GM21515 (cell line): Measurements from ENCODE around the gene AEBP2.
"Not testable (repeated sequence)": the region's sequence is repeated elsewhere in the genome, so short reads cannot be mapped to it uniquely, and the experiment has no call there.

Experiments used
- ATAC-seq: cut with Tn5 transposase; IDR thresholded peaks from one replicate; pipeline ENCODE4 v1.9.1; 2021; ENCODE audit not compliant: unreplicated experiment

AEBP2 gene

GRCh38 chr12:19419086-19419485, 20.2 kb upstream of the AEBP2 start:
- no peak for ATAC-seq

- ATAC-seq, result no peak
Measured at GRCh38 chr12:19421503-19422282, 17.6 kb upstream of the AEBP2 start.

GRCh38 chr12:19423166-19423930, 15.9 kb upstream of the AEBP2 start:
- ATAC-seq, result no peak

GRCh38 chr12:19428246-19428645, 11.0 kb upstream of the AEBP2 start:
- ATAC-seq, result no peak

DNA sequence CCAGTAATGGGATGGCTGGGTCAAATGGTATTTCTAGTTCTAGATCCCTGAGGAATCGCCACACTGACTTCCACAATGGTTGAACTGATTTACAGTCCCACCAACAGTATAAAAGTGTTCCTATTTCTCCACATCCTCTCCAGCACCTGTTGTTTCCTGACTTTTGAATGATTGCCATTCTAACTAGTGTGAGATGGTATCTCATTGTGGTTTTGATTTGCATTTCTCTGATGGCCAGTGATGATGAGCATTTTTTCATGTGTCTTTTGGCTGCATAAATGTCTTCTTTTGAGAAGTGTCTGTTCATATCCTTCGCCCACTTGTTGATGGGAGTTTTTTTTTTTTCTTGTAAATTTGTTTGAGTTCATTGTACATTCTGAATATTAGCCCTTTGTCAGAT, 9.8 kb upstream of the AEBP2 start:
- ATAC-seq, result not testable (repeated sequence)

- ATAC-seq, result no peak
Measured at GRCh38 chr12:19430988-19431387, 8.3 kb upstream of the AEBP2 start.

DNA sequence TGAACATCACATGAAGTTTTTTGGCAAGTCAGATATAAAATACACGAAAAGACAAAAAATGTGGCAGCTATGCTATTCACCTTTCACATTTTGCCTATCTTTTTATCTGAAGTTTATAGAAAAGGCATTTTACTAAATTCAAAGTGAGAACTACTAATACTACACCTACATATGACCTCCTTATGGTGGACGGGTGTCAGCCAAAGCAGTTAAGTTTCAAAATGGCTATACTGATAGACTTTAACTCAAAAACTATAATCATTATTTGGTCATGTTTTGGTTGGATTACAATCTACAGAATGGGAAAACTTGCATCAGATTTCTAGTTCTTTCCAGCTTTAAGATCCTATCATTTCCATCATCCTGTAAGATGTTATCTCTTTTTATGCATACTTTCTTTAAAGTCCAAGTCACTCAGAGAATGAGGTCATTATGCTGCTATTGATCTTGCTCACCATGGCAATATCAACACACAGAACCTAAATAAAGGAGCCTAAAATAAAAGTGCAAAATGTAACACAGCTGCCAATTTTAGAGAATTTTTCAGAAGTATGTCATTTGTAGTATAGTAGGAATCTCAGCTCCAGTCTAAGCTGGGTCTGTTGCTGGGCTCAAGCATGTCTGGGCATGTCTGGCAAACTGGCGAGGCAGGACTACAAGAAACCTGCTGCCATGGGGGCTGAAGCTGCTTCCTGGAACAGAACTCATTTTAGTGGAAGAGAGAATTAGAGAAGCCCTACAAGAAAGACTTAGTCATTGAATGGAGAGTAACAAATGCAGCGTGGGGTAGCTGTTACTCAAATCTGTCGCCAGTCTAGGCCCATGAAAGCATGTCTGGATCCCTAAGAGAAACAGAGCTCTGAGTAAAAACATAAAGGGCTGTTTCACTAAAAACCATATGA, 7.6 kb upstream of the AEBP2 start:
- ATAC-seq, result peak; percentile 43

- ATAC-seq, result no peak
Measured at GRCh38 chr12:19432309-19433170, 6.8 kb upstream of the AEBP2 start.

GRCh38 chr12:19434538-19434937, 4.8 kb upstream of the AEBP2 start:
- peak; percentile 31 for ATAC-seq

- ATAC-seq, result no peak
Measured at GRCh38 chr12:19435831-19436497, 3.3 kb upstream of the AEBP2 start.

DNA sequence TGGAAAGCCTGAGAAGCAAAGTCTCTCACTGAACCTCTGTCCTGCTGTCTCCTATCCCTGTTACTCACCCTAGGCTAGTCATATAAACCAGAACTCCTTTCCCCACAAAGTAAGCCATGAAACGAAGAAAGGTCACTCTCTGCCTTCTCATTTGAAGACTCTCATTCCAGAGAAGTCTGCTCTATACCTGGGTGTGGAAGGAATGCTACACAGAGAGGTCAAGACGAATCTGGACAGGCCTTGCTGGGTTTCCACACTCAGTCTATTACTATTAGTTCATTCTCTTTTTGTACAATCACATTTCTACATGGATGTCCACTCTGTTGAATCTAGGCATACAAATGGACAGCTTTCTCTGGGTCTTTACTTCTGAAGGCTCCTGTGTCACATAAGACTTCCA, 2.4 kb upstream of the AEBP2 start:
- no peak for ATAC-seq

GRCh38 chr12:19437996-19438395, 1.3 kb upstream of the AEBP2 start:
- ATAC-seq, result no peak

DNA sequence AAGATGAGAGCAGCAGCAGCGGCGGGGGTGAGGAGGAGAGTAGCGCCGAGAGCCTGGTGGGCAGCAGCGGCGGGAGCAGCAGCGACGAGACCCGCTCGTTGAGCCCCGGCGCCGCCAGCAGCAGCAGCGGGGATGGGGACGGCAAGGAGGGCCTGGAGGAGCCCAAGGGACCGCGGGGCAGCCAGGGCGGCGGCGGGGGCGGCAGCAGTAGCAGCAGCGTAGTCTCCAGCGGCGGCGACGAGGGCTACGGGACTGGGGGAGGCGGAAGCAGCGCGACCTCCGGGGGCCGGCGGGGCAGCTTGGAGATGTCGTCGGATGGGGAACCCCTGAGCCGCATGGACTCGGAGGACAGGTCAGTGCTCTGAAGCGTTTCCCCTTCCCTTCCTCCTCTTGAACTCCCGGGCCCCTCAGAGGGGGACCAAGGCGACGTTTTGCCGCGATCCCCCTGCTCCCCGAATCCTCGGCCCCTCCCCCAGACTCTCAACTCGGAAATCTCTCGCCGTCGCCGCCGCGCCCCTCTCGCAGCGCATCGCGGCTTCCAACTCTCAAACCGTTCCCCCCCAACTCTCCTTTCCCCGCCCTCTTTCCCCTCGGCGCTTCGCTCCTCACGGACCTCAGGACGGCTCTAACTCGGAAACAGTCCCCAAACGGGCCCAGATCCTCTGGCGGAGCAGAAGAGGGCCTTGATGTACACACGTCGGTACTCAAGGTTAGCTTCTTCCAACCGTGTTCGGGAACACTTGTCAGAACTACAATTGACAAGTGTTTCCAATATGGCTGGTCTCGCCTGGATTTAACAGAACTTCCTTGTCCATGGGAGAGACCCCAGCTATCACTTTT, 947 bp downstream of the AEBP2 start:
- ATAC-seq, result peak; percentile 35

GRCh38 chr12:19440916-19441315, 1.6 kb downstream of the AEBP2 start:
- ATAC-seq, result no peak

DNA sequence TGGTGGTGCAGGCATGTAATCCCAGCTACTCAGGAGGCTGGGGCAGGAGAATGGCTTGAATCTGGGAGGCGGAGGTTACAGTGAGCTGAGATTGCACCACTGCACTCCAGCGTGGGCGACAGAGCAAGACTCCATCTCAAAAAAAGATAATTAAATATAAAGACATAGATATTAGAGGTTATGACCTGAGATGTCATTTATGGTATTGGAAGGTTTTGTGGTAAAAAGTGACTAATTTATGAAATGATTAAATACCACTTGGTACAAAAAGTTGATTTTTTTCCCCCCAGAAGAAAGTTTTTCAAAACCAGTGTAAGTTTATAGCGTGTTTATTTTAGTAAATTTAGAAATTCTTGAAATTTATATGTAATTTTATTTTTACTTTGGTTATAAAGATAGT, 4.3 kb downstream of the AEBP2 start:
- no peak for ATAC-seq

GRCh38 chr12:19444097-19444496, 4.8 kb downstream of the AEBP2 start:
- no peak for ATAC-seq

- ATAC-seq, result no peak
Measured at GRCh38 chr12:19447386-19447785, 8.1 kb downstream of the AEBP2 start.

DNA sequence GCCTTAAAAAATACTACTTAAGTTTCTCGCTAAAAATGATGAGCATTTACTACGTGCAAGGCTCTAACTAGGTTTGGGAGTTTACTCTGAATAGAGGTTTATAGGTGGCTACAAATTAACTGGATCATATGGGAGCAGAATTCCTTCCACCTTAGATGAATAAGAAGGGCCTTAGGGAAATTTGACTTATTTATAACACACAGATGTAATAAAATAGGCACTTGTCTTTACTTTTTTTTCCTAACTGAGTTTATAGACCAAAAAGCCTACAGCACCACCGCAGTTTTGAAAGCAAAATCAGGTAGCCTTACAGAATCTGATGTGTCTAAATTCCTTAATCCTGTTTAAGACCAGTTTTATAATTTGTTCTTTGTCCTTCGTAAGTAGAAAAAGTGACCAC, 10.5 kb downstream of the AEBP2 start:
- ATAC-seq, result no peak

- ATAC-seq, result no peak
Measured at GRCh38 chr12:19450362-19450761, 11.1 kb downstream of the AEBP2 start.
